NOMO-1 (cell line): ENCODE results near the gene PAX6.

Experiments
- DNase-seq, 2 experiments: peaks; one replicate each; lab custom pipeline; 2025; ENCODE audit not compliant: unreplicated experiment in 2 of 2; lab: John Stamatoyannopoulos, UW

Gene PAX6

DNA sequence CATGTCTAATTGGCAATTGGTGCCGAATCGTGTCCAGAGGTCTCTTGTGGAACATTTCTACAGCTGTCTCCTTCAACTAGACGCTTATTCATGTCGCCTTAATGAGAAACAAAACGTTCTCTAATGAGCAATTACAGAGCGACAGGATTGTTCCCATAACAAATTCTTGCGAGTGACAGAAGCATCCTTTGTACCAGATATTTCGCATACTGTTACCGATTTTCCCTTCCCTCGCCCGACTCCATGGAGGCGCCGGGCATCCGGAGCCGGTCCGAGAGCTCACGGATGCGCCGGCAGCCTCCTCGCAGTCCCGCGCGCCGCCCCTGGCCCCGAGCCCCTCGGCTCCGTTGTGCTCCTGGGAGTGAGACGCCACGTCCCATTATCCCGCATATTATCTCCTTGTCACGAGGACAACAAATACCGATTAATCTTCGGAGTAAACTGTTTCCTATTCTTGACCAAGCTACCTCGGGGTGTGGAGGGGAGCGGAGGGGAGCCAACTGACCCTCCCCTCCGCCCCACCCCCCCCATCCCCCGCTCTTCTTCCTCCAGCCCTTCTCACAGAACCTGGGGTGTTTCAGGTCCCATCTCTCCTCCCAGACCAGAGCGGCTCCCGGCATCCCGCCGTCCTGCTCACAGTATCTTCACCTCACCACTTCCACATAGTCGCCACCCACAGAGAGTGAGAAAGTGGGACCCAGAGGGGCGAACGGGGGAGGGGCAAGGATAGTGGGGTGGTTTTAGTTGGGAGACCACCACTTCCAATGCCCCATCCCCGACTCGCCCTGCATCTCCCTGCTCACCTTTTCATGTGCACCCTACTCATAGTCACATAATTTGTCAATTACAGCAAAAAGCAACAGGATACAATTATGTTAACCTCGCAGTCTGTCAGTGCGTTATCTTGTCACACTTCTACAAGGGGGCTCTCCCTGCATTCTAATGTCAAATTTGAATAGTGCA, 11.4 kb downstream of the PAX6 start:
- no peak for DNase-seq

DNA sequence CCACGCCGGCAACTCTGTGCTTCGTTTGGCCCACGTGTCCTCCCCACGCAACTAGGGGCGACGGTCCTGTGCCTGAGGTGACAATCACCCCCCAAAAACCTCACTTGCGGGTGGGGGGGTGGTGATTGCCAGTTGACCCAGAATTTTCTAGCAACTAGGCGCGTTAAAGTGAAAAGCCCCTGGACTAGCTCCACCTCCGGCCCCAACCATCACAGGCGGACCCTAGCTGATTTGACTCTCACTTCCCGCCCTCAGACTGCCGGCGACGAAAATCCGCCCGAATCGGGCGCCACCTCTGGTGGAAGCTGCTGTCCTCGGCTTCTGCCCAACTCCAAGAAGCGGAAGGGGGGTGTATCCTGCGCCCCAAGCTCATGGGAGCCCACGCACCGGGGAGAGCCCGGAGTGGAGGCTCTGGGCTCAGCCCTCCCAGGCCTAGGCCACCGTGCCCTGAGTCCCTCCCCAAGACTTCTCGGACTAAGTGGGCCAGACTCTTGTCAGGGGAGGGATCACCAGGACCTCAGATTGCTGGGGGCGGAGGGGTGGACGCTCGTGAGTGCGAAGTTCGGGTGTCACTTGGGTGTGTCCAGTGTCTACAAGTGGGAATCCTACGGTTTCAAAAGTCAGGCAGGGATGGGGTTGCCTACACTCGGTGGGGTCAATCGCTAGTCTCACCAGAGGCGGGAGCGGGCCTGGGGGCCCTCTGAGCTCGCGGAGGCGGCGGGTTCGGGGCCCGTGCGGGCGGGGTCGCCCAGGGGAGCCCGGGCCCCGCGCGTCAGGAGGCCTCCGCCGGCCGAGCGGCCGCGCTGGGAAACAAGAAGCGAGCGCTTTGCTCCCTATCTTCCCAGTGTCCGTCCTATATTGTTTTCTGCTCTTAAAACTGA, 12.3 kb downstream of the PAX6 start:
- DNase-seq = no peak

DNA sequence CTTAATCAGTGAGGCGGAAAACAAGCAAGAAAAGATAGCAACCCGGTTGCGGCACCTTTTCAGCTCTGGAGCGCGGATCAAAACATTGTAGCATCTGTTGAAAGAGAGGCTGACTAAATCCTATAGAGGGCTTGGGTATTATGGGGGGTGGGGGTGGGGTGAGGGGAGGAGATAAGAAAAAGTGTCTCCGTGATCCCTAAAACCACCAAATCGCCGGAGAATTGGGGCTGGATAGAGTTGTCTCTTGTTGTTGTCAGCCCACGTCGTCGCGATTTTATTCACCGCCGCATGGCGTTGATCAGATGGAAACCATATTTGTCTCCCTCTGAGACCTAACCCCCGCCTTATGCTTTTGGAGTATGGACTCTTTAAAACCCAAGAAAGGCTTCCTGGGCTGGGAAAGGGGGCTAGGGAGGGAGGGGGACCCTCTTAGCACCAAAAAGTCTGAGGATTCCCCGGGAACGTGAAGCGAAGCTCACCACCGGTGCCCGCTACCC, 13.0 kb downstream of the PAX6 start:
- no peak for DNase-seq

DNA sequence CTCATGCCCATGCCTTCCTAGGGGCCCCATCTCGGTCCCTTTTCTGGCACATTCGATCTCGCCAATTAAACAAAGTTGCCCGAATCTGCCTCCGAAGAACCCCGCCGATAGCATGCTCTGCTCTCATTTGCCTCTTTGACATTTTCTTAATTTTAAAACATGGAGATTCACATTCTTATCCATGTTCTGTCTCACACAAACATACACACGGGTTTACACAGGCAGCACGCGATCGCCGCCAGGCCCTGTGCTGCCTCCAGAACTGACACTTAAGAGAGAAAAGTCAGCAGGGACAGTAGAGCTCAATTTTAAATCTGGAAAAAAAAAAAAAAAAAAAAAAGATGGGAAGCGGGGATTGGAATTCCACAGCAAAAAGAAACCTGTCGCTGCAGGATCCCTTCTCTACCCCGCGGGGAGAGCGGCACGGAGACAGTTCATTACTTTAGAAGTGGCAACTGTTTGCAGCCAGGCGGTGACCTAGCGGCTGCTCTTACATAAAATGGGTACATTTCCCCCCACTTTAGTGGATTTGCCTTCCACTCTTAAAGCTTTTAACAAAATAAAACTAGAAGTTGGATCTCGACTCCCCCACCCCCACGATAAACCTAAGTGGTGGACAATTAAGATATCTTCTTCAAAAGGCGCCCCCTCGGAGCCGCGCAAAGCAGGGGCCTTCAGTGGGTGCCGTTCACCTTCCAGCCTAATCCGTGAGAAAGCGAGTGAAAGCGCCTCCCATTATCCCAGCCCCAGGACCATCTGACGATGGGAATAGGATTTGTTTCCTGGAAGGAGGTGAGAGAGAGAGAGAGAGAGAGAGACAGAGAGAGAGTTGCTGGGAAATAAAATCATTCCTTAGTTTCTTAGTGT, 13.7 kb downstream of the PAX6 start:
- DNase-seq = no peak

DNA sequence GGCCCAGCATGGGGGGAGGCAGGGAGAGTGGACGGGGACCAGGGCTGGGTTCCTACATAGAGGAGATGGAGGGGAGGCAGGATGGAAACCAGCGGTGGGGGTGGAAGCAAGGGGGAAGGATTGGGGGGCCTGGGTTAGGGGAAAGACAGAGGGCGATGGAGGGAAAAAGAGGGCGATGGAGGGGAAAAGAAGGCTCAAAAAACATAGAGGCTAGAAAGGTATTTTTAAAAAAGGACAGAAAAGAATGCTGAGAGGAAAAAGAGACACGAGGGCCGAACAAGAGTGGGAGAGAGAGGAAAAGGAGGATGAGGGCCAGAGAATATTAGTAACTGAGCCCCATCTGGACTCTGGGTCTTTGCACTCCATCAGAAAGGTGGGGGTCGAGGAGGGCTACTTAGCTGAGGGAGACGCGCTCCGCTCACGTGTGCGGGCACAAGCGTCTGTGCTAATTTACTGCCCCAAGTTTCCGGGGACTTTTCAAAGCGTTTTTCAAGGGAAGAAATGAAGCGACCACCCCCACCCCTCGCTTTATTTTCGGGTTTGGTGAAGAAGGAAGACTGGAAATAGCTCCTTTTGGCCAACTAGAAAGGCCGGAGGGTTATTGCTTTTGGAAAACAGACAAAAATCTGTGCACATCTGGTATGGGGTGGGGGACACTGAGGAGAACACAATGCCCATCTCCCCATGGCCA, 14.5 kb downstream of the PAX6 start:
- no peak for DNase-seq

DNA sequence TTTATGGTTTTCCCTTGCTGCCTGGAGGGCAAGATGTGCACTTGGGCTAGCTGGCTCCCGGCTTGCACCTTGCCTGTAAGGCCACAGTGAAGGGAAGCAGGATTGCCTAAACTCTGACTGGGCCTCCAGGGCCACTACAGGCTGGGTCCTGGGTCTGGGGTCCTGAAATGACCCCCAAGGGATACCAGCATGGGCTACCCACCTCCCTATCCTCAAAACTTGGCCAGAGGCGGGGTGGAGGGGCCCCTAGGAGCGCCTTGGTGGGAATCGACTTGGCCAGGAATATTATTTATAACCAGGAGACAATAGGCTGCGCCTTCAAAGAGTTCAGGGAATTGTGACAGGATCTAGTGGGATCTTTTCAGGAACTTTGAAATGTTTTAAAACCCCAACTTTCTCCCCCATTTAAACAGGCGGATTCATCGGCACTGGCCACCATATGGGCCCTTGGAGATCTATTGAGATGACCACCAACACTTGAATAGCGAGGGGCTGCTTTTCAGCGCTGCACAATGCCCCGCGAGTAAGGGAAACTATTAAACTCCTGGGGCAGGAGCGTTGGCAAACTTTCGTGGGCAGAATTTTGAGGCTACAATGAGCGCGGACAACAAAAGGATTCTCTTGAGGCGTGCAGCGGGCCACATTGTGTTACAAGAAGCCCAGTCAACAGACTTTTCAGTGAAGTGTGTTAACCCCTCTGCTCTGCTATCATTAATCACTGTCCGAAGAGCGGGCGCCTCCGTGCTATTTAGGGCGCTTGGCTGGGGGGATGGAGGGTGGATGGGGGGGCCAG, 15.2 kb downstream of the PAX6 start:
- no peak for DNase-seq

DNA sequence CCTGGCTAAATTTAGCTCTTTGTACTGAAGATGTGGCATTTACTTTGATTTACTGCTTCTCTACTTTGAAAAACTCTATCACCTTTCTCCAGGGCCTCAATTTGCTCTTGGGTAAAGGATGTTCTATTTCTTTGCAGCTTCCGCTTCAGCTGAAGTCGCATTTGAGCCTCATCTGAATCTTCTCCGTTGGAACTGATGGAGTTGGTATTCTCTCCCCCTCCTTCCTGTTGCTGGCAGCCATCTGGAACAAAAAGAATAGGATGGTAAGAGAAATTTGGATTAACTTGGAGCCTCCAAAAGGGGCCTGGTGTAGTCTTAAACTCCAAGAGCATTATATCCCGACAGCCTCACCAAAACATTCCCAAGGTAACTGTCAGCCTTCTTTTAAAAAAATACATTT, 16.6 kb downstream of the PAX6 start:
- no peak for DNase-seq

DNA sequence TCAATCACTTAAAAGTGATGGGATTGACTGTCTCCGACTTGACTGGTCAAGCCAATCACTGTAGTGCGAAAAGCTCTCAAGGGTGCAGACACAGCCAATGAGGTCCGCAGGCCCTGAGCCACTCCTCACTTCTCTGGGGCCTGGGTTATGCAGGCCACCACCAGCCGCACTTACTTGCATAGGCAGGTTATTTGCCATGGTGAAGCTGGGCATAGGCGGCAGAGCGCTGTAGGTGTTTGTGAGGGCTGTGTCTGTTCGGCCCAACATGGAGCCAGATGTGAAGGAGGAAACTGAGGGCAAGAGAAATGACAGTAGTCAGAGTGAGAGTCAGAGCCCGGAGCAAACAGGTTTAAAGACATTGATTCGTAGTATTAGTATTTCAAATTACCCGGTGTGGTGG, 17.9 kb downstream of the PAX6 start:
- DNase-seq = no peak

DNA sequence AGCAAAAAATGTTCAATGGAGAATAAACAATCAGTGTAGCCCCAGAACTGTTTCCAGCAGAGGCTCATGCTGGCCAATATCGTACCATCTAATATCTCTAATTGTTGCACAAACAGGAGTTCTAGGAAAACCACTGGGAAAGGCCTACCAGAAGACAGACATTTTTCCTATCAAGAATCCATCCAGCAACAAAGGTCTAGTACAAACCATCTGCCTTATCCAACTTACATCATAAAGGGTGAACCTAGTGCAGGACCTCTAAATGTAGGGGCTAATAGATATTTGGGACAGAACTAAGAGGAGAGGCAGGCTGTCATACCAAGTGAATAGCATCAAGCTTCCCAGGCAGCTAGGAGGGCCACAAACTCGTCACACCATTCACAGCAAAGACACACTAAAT, 18.7 kb downstream of the PAX6 start:
- no peak for DNase-seq

DNA sequence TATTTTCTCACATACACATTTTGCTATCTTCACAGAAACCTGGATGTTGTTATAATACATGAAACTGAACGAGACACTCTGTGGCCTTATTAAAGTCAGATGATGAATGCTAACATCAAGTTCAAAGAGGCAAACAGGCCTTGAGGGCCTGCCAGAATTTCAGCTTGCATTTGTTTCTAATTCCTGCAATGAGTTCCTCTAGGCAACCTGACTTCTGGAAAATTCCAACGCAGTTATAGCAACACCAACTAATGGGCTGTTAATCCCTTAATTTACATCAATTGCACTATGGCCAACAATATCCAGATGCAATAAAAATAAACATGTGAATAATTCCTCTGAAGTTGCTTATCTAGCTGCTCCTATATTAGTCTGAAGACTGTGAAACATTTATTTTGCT, 19.1 kb downstream of the PAX6 start:
- no peak for DNase-seq

DNA sequence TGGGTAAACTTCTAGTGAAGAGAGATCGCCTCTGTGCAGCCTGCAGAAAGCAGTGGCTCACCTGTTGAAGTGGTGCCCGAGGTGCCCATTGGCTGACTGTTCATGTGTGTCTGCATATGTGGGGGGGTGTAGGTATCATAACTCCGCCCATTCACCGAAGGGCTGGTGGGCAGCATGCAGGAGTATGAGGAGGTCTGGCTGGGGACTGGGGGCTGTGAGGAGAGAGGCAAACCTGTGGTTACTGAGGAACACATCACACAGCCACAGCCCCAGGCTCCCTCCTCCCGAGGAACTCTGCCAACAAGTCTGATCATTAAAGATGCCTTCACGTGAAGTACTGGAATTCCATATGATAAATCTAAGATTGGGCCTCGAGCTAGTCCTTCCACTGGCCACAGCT, 20.5 kb downstream of the PAX6 start:
- no peak for DNase-seq

DNA sequence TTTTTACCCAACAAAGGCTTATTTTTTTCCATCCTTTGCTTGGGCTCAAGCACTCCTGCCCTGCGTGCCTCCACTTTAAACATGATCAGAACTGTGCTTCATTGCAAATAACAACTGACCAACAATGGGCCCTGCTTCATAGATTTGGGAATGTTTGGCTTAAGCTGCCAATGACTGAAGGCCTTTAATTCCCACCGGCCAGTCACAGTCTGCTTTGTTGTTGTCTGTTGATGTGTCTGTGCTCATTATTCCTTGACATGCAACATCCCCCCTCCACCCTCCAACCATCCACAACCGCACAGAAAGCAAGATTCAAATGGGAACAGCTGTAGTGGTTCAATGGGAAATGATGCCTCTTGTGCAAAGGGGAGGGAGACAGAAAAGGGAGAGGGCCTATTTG, 23.0 kb downstream of the PAX6 start:
- no peak for DNase-seq

DNA sequence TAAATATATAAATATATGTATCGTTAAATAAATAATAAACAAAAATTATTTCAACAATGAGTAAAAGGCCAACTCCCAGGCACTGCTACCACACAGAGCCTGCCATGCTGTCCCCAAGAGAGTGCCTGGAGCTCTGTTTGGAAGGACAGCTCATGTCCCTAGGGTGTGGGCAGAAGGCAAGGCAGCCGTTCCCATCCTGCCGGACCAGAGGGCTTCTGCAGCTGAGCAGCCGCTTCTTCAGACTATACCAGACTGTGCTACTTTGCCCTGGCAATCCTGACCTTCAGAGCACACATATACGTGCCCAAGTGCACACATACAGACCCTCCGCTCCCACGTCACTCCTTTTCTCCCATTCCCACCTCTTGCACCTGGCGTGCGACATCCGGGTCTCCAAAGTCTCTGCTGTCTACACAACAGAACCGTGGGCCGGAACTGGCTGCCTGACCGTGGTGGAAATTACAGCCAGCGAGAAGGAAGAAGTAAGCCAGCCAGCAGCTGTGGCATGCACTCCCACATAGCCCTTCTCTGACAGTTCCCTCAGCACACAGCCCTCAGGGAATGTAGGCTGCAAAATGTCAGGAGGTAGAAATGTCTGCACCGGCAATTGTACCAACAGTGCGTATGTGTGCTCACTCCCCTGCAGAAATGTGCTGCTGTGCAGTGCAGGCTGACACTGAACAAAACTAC, 24.0 kb downstream of the PAX6 start:
- DNase-seq = no peak

DNA sequence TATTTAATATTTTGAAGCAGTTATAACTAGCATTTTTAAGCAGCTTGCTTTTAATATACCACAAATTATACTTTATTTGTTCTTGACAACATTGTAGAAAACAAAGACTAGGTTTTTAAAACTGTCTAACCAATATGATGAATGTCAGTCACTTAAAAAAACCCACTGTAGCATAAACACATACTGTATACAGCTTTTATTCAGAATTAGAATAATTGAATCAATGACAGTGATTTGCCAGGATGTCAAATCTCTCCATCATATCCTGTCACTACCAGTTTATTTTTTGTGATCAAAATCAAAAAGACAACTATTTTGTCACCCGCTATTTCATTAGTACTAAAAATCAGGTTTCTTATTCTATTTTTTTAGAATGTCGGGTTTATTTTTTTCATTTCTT, 26.5 kb downstream of the PAX6 start:
- no peak for DNase-seq

DNA sequence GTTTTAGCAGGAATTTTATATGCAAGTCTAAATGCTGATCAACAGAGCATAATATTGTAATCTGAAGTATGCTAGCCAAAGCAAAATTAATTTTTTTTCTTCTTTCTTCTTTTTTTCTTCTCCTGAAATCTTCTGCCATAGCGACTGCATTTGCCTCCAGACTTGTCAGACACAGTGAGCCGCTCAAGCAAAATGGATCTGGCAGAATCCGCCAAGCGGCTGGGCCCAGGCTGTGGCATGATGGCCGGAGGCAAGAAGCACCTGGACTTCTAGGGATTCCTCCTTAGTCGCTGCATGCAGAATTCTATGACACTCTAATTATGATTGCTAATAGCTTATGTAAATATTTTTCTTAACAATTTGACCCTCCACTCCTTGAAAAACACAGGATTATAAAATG, 27.9 kb downstream of the PAX6 start:
- DNase-seq = no peak

DNA sequence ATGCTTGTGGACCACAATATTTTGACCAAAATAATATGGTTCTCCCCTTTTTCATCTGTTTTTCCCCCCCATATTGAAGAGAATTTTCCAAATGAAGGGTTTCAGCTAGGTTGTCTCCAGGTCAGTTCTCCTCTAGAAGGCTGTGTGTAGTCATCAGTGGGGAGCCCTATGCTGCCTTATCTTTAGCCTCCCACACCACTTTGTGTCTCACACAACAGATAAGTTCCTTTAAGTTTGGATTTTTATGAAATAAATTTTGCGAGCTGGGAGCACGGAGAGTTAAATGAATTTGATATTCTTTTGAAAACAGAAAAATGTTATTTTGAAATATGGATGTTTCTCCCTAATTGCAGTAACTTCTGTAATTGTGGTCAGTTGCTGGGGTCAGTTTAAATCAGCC, 28.9 kb downstream of the PAX6 start:
- DNase-seq = no peak

DNA sequence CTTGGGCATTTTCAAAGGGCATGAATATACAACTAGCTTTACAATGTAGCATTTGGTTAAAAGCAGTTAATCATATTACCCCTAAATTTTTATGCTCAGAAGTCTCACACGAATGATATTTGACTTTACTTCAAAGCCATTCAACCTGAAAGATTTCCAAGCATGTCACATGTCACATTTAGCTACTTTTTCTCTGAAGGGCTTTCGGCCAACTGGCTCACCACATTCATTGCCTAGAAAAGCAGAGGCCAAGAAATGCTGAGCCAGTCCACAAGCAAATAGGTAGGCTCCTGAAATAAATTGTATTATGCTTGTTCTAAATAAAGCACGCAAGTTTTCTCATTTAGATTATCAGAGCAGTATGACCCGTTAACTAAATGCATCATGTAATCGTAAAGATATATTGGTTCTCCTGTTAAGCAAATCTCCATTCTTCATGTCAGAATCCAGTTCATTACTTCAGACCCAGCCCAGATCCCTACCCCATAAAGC, 30.6 kb downstream of the PAX6 start:
- DNase-seq = no peak

DNA sequence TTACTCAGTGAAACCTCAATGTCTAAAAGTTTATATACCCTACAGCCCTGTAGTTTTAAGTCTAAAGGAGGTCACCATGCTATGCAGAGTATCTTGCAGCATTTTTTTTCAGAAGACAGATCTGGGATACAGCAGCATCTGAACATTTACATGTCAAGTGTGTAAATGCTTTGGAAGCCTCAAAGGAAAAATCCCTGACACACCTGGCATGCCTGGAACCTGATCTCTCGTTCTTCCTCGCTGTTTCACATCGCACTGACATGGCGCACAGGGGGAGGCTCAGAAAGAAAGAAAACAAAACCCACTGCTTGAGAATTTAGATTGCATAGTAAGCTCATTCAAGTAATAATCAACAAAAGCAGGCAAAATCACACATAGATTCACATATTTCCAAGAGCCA, 31.0 kb downstream of the PAX6 start:
- no peak for DNase-seq

DNA sequence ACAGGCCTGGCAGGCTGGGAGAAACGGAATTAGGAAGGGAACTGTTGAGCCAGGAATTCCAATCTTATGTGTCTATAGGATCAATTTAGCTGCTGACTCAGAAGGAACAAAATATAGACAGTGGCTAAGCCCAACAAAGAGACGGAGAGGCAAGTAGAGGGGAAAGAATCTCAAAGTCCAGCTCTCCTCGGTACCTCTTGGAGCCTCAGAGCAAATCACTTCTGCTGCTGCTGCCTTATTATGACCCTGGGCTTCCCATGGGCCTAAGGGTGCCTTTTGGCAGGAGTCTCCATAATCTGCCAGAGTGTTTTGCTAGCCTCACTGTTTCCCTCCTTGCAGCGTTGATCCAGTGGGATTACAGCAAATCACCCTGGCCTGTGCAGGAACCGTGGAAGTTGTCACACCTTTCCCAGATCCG, 31.7 kb downstream of the PAX6 start:
- DNase-seq = no peak
